Mammary epithelial cell (primary cell): Measurements from ENCODE around the gene OAS2.

Experiments used
- EZH2 ChIP-seq: IDR thresholded peaks from 2 replicates; pipeline ENCODE4 v1.6.1; 2012; ENCODE audit warnings: low read length, inconsistent platforms, borderline replicate concordance
- TF ChIP-seq, protein P1 (sequence below), 2 donors: IDR thresholded peaks in 1 of 2; conservative IDR thresholded peaks in 1 of 2; 2 replicates each; pipeline ENCODE4 v1.5.1; 2011 to 2012; ENCODE audit warnings: inconsistent platforms in 2 of 2, low read length in 2 of 2, mild to moderate bottlenecking in 2 of 2, control low read depth in 1 of 2, low read depth in 1 of 2; ENCODE audit not compliant: insufficient read depth in 1 of 2; ENCODE audit errors: extremely low read depth in 1 of 2

GRCh38 chr12:113030875-113031525 is 52.7 kb downstream of the OAS2 start:
- TF ChIP-seq, protein P1, sequence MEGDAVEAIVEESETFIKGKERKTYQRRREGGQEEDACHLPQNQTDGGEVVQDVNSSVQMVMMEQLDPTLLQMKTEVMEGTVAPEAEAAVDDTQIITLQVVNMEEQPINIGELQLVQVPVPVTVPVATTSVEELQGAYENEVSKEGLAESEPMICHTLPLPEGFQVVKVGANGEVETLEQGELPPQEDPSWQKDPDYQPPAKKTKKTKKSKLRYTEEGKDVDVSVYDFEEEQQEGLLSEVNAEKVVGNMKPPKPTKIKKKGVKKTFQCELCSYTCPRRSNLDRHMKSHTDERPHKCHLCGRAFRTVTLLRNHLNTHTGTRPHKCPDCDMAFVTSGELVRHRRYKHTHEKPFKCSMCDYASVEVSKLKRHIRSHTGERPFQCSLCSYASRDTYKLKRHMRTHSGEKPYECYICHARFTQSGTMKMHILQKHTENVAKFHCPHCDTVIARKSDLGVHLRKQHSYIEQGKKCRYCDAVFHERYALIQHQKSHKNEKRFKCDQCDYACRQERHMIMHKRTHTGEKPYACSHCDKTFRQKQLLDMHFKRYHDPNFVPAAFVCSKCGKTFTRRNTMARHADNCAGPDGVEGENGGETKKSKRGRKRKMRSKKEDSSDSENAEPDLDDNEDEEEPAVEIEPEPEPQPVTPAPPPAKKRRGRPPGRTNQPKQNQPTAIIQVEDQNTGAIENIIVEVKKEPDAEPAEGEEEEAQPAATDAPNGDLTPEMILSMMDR (conservative IDR thresholded peaks at IDR 0.05 in 1 of 2, IDR thresholded peaks at IDR 0.05 in 1 of 2; ENCODE audit: extremely low read depth in 1 of 2, insufficient read depth in 1 of 2, low read depth in 1 of 2, low read length in 2 of 2), result peak; percentile 56 to 68
- no peak for TF ChIP-seq EZH2
